MCF 10A (cell line): Measurements from ENCODE around the gene MTG2. TPM values are rescaled to one million over a fixed set of nuclear protein-coding genes. Genes with fewer than 3 reads are reported as not detected.
A peak's percentile ranks its signal among the peaks of the same experiment; 100 is the strongest.
"Not testable (repeated sequence)": the region's sequence is repeated elsewhere in the genome, so short reads cannot be mapped to it uniquely, and the experiment has no call there.

Experiments used
- BruUV-seq: library from RNA; stranded (reverse); fragments of 400-500 nt; replicated peaks from 2 replicates; lab custom pipeline; 2021; lab: Mats Ljungman, UMichigan
- CTCF ChIA-PET: fragments of 300-600 bp; sonication (Branson Sonifier 250); formaldehyde crosslinking; extraction: SDS; loops from one replicate; lab custom pipeline; 2021; ENCODE audit warnings: antibody characterized with exemption, inconsistent platforms; lab: Yijun Ruan, JAX
- POLR2A ChIA-PET: fragments of 300-600, 350-650 bp; sonication (Branson Sonifier 250); formaldehyde crosslinking; extraction: SDS; loops from one replicate; lab custom pipeline; 2020; ENCODE audit warnings: antibody characterized with exemption, inconsistent platforms; lab: Yijun Ruan, JAX
- DNase-seq: peaks from one replicate; pipeline ENCODE4 v3.0.0-alpha.2; 2018; ENCODE audit not compliant: unreplicated experiment
- H3K27ac Mint-ChIP-seq: one replicate; pipeline ENCODE4 v1.8.0; 2022; ENCODE audit warnings: mild to moderate bottlenecking, low read depth, mixed read lengths; ENCODE audit not compliant: unreplicated experiment
- H3K27me3 Mint-ChIP-seq: one replicate; pipeline ENCODE4 v1.8.0; 2022; ENCODE audit warnings: mixed read lengths; ENCODE audit not compliant: insufficient read depth, unreplicated experiment
- H3K36me3 Mint-ChIP-seq: one replicate; pipeline ENCODE4 v1.8.0; 2022; ENCODE audit warnings: mild to moderate bottlenecking, moderate library complexity, mixed read lengths; ENCODE audit not compliant: insufficient read depth, unreplicated experiment
- H3K4me1 Mint-ChIP-seq: one replicate; pipeline ENCODE4 v1.8.0; 2022; ENCODE audit warnings: mixed read lengths; ENCODE audit not compliant: insufficient read depth, unreplicated experiment
- H3K4me3 Mint-ChIP-seq: one replicate; pipeline ENCODE4 v1.8.0; 2022; ENCODE audit warnings: mild to moderate bottlenecking, moderate library complexity, mixed read lengths; ENCODE audit not compliant: unreplicated experiment
- H3K9me3 Mint-ChIP-seq: one replicate; pipeline ENCODE4 v1.8.0; 2022; ENCODE audit warnings: mixed read lengths; ENCODE audit not compliant: unreplicated experiment
- intact Hi-C: fragments of 100-400 bp; cut with micrococcal nuclease; formaldehyde crosslinking; loops from 2 replicates; pipeline ENCODE4 v1.14.1; 2022
- total RNA-seq: library from RNA; stranded (reverse); gene quantifications from 2 replicates; pipeline ENCODE4 v1.2.3, GENCODE V29; 2022
- TF ChIP-seq, protein P1 (sequence below): fragments of 200-600 bp; IDR thresholded peaks from one replicate; pipeline ENCODE4 v1.8.0; 2022; ENCODE audit warnings: antibody characterized with exemption, mild to moderate bottlenecking; ENCODE audit not compliant: unreplicated experiment

The MTG2 gene
- total RNA-seq, 1 experiment from 2014 or later = 61.0 TPM

DNA sequence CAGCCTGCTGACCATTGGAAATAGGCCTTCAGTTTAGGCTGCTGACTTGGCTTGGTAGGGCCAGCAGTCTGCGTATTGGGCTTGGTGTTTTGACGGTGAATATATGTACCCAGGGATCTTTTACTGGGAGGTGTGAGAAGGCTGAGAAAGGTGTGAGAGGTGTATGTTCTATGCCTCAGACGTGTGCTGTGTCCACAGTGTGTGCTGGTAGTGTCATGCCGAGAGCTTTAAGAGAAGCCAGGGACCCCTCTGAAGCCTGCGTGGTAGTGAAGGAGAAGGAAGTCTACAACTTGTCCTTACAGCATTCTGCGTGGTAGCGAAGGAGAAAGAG, 37.2 kb upstream of the MTG2 start:
- intact Hi-C loops = no loop called here
- H3K9me3 Mint-ChIP-seq = no peaks in the 10 kb centered on the region
- DNase-seq = no peak
- BruUV-seq = no TSS peak
- peaks cover 32% of the 10 kb centered on the region for H3K36me3 Mint-ChIP-seq
- ChIA-PET CTCF (interaction anchor here (1.4 to 1.7 kb wide), 2 partner anchors 10 to 135 kb away, joined by 6 to 9 read pairs; no protein-coding TSS in a partner anchor), POLR2A (interaction anchor here (0.8 to 6.0 kb wide), 6 partner anchors 20 to 79 kb away, joined by 3 to 124 read pairs (median 4); partner anchors contain the start of genes LSM14B and MTG2)
- H3K27ac Mint-ChIP-seq = peak overlapping the region; percentile 57
- peak overlapping the region; percentile 84 for H3K4me3 Mint-ChIP-seq
- H3K27me3 Mint-ChIP-seq = no peaks in the 10 kb centered on the region
- peaks cover 41% of the 10 kb centered on the region for H3K4me1 Mint-ChIP-seq
- TF ChIP-seq, protein P1, sequence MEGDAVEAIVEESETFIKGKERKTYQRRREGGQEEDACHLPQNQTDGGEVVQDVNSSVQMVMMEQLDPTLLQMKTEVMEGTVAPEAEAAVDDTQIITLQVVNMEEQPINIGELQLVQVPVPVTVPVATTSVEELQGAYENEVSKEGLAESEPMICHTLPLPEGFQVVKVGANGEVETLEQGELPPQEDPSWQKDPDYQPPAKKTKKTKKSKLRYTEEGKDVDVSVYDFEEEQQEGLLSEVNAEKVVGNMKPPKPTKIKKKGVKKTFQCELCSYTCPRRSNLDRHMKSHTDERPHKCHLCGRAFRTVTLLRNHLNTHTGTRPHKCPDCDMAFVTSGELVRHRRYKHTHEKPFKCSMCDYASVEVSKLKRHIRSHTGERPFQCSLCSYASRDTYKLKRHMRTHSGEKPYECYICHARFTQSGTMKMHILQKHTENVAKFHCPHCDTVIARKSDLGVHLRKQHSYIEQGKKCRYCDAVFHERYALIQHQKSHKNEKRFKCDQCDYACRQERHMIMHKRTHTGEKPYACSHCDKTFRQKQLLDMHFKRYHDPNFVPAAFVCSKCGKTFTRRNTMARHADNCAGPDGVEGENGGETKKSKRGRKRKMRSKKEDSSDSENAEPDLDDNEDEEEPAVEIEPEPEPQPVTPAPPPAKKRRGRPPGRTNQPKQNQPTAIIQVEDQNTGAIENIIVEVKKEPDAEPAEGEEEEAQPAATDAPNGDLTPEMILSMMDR = no peak

DNA sequence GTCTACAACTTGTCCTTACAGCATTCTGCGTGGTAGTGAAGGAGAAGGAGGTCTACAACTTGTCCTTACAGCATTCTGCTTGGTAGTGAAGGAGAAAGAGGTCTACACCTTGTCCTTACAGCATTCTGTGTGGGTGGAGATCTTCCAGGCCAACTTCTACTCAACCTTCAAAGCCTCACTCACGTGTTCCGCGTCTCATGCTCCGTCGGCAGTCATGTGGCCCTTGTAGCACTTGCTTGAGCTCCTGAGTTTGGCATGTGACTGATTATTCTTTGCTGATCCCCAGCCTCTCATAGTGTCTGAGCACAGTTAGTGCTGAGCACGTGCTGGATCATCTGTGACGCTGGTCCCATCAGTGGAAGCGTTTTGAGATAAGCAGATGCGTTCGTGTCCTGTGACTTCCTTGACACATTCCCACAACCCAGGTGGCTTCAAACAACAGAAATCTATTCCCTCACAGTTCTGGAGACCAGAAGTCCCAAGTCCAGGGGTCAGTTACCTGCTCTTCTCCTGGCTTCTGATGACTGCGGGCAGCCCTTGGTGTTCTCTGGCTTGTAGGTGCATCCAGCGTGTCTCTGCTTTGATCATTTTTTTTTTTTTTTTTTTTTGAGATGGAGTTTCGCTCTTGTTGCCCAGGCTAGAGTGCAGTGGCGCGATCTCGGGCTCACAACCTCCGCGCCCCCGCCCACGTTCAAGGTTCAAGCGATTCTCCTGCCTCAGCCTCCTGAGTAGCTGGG, 36.6 kb upstream of the MTG2 start:
- peak overlapping the region; percentile 57 for H3K27ac Mint-ChIP-seq
- no TSS peak for BruUV-seq
- H3K4me1 Mint-ChIP-seq = peaks cover 38% of the 10 kb centered on the region
- peaks cover 26% of the 10 kb centered on the region for H3K36me3 Mint-ChIP-seq
- intact Hi-C loops = no loop called here
- H3K27me3 Mint-ChIP-seq = no peaks in the 10 kb centered on the region
- TF ChIP-seq, protein P1 = no peak
- DNase-seq = no peak
- ChIA-PET CTCF (interaction anchor here (1.4 to 1.7 kb wide), 2 partner anchors 10 to 135 kb away, joined by 6 to 9 read pairs; no protein-coding TSS in a partner anchor), POLR2A (interaction anchor here (0.8 to 6.0 kb wide), 3 partner anchors 24 to 41 kb away, joined by 3 to 124 read pairs (median 5); partner anchors contain the start of genes LSM14B and MTG2)
- H3K4me3 Mint-ChIP-seq = no peak overlapping the region
- no peaks in the 10 kb centered on the region for H3K9me3 Mint-ChIP-seq

DNA sequence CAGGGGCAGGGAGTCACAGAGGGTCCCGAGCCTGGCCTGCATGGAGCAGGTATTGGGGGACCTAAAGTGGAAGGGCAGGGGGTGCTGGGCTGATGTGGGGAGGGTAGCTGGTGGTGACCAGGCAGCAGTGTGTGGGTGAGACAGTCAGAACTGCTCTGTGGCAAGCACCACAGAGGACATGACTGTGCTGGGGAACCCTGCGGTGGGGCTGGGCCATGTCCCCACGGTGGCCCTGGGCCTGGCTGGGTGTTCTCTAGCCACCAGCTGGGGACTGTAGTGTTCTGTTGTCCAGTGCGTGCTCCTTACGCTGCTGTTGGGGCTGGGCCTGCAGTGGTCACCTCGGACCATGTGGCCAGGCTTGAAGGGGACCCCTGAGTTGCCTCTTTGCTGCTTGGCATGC, 35.7 kb upstream of the MTG2 start:
- Mint-ChIP-seq H3K27me3 (no peaks in the 10 kb centered on the region), H3K9me3 (no peaks in the 10 kb centered on the region), H3K4me1 (peaks cover 29% of the 10 kb centered on the region), H3K36me3 (peaks cover 17% of the 10 kb centered on the region), H3K4me3 (no peak overlapping the region), H3K27ac (no peak overlapping the region)
- ChIA-PET CTCF (interaction anchor here (0.6 kb wide), 1 partner anchor 155 kb away, joined by 3 read pairs; the partner anchor contains the start of gene ADRM1), POLR2A (no interaction called here)
- no peak for DNase-seq
- TF ChIP-seq, protein P1 = no peak
- intact Hi-C loops = no loop called here
- no TSS peak for BruUV-seq

DNA sequence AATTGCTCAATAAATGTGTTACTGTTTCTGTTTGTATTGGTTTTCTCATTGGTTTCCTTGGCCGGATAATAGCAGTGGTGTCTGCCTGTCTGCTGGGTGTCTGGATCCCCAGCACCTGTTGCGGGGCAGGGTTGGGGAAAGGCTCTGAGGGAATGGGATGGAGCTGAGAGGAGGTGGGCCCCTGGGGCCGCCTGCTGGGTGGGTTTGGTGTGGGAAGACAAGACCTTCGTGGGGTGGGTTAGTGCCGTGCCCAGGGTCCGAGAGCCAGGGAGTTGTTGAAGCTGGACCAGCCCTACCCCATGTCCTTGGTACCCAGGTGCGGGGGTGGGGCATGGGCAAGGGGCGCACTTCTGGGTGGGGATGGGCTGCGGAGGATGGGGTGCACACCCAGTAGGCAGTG, 35.3 kb upstream of the MTG2 start:
- ChIA-PET CTCF (interaction anchor here (0.6 kb wide), 1 partner anchor 155 kb away, joined by 3 read pairs; the partner anchor contains the start of gene ADRM1), POLR2A (no interaction called here)
- BruUV-seq = no TSS peak
- TF ChIP-seq, protein P1 = no peak
- DNase-seq = no peak
- no peak overlapping the region for H3K4me3 Mint-ChIP-seq
- no peak overlapping the region for H3K27ac Mint-ChIP-seq
- H3K4me1 Mint-ChIP-seq = peaks cover 29% of the 10 kb centered on the region
- peaks cover 13% of the 10 kb centered on the region for H3K36me3 Mint-ChIP-seq
- H3K9me3 Mint-ChIP-seq = no peaks in the 10 kb centered on the region
- no peaks in the 10 kb centered on the region for H3K27me3 Mint-ChIP-seq
- intact Hi-C loops = no loop called here

DNA sequence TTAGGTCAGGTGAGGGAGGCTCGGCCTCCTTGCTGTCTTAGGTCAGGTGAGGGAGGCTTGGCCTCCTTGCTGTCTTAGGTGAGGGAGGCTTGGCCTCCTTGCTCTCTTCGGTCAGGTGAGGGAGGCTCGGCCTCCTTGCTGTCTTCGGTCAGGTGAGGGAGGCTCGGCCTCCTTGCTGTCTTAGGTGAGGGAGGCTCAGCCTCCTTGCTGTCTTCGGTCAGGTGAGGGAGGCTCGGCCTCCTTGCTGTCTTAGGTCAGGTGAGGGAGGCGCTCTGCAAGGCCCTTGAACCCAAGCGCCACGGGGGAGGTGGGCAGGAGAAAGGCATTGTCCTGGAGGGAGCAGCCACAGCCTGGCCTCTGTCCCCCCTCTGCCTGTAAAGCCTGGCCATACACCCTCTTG, 34.4 kb upstream of the MTG2 start:
- H3K27me3 Mint-ChIP-seq, H3K27ac Mint-ChIP-seq, H3K9me3 Mint-ChIP-seq, CTCF ChIA-PET, BruUV-seq, intact Hi-C loops, H3K4me3 Mint-ChIP-seq, DNase-seq, POLR2A ChIA-PET: not testable (repeated sequence)
- peaks cover 29% of the 10 kb centered on the region for H3K4me1 Mint-ChIP-seq
- H3K36me3 Mint-ChIP-seq = peaks cover 22% of the 10 kb centered on the region
